D721Med (cell line): Measurements from ENCODE around the gene GMEB2.
"Not testable (repeated sequence)": the region's sequence is repeated elsewhere in the genome, so short reads cannot be mapped to it uniquely, and the experiment has no call there.

Experiments
- DNase-seq: peaks from one replicate; pipeline ENCODE4 v3.0.0; 2011; ENCODE audit warnings: low spot score; ENCODE audit not compliant: insufficient read length
- FAIRE-seq: peaks from 2 replicates; lab custom pipeline; 2011; peaks lifted over from hg19 to GRCh38; lab: Jason Lieb, UNC
- CTCF ChIP-seq: IDR thresholded peaks from 2 replicates; pipeline ENCODE4 v1.5.1; 2012; ENCODE audit warnings: mild to moderate bottlenecking, control low read depth; ENCODE audit not compliant: insufficient read depth; ENCODE audit errors: missing control alignments

The GMEB2 gene

GRCh38 chr20:63656451-63656850, 29.6 kb upstream of the GMEB2 start:
- no peak for DNase-seq
- FAIRE-seq: no peak
- TF ChIP-seq CTCF: no peak

- DNase-seq: no peak
- FAIRE-seq: no peak
- TF ChIP-seq CTCF: no peak
Observed at GRCh38 chr20:63655249-63655648, 28.3 kb upstream of the GMEB2 start.

- TF ChIP-seq CTCF: no peak
- DNase-seq (no peak), FAIRE-seq (no peak)
Observed at GRCh38 chr20:63653974-63654668, 27.2 kb upstream of the GMEB2 start.

GRCh38 chr20:63653041-63653973, 26.4 kb upstream of the GMEB2 start, which contains the start of gene STMN3:
Gene STMN3 (minus strand): TSS chr20:63653424. CDS start chr20:63653345, 79 bp downstream.
- no peak for FAIRE-seq
- TF ChIP-seq CTCF: no peak
- DNase-seq: peak; percentile 75

- FAIRE-seq: no peak
- TF ChIP-seq CTCF: no peak
Observed at GRCh38 chr20:63652192-63652980, 25.5 kb upstream of the GMEB2 start.

GRCh38 chr20:63651942-63652191, 25.0 kb upstream of the GMEB2 start:
- TF ChIP-seq CTCF: no peak
- FAIRE-seq (no peak), DNase-seq (no peak)

More at GRCh38 chr20:63652192-63652980, 25.5 kb upstream of the GMEB2 start:
- no peak for DNase-seq

- DNase-seq, FAIRE-seq: not testable (repeated sequence)
Observed at GRCh38 chr20:63650486-63650885, 23.6 kb upstream of the GMEB2 start.
